Endothelial cell of umbilical vein (primary cell): Measurements from ENCODE around the gene ZBTB4.

Source experiments
- CTCF ChIP-seq, 2 donors: IDR thresholded peaks; 1 replicate in 1 of 2; 2 replicates in 1 of 2; pipeline ENCODE4 v1.5.1; 2011; ENCODE audit warnings: low read length in 2 of 2, mild to moderate bottlenecking in 2 of 2, moderate library complexity in 2 of 2, control low read depth in 1 of 2, inconsistent platforms in 1 of 2, low read depth in 1 of 2; ENCODE audit not compliant: insufficient read depth in 1 of 2; ENCODE audit errors: extremely low read depth in 1 of 2
- EZH2 ChIP-seq: IDR thresholded peaks from 2 replicates; pipeline ENCODE4 v1.6.1; 2012; ENCODE audit warnings: borderline replicate concordance, low read depth, mild to moderate bottlenecking, moderate library complexity, low read length, inconsistent platforms; ENCODE audit not compliant: severe bottlenecking
- FOS ChIP-seq: IDR thresholded peaks from 2 replicates; pipeline ENCODE4 v1.6.1; 2011; ENCODE audit warnings: mild to moderate bottlenecking, low read length, moderate library complexity, borderline replicate concordance; ENCODE audit not compliant: insufficient read depth
- JUN ChIP-seq: IDR thresholded peaks from 2 replicates; pipeline ENCODE4 v1.6.1; 2011; ENCODE audit warnings: borderline replicate concordance, low read depth; ENCODE audit not compliant: insufficient read length, insufficient read depth
- MAX ChIP-seq: IDR thresholded peaks from 2 replicates; pipeline ENCODE4 v1.6.1; 2011; ENCODE audit not compliant: insufficient read depth, insufficient read length
- MYC ChIP-seq: IDR thresholded peaks from one replicate; pipeline ENCODE4 v1.6.1; 2011; ENCODE audit warnings: mild to moderate bottlenecking, low read depth, low read length
- POLR2A ChIP-seq: IDR thresholded peaks from 2 replicates; pipeline ENCODE4 v1.6.1; 2012; ENCODE audit warnings: low read depth, mild to moderate bottlenecking, control low read depth, low read length
- POLR2AphosphoS5 ChIP-seq: IDR thresholded peaks from 2 replicates; pipeline ENCODE4 v1.6.1; 2012; ENCODE audit warnings: low read depth, mild to moderate bottlenecking, control low read depth, low read length, moderate library complexity; ENCODE audit not compliant: insufficient read depth

GRCh38 chr17:7496470-7497183, 17.2 kb upstream of the ZBTB4 start:
- TF ChIP-seq POLR2A (no peak), CTCF (IDR thresholded peaks at IDR 0.05; ENCODE audit: extremely low read depth in 1 of 2, insufficient read depth in 1 of 2, low read depth in 1 of 2, low read length in 2 of 2) (no peak), MAX (no peak), POLR2AphosphoS5 (no peak), MYC (no peak), FOS (no peak), EZH2 (no peak), JUN (no peak)
